A172 (cell line): ENCODE measurements around the gene NPTN. TPM values are rescaled to one million over a fixed set of nuclear protein-coding genes. Genes with fewer than 3 reads are reported as not detected.

ENCODE experiments used
- DNase-seq: peaks from one replicate; pipeline ENCODE4 v3.0.0-alpha.2; 2015; ENCODE audit warnings: low spot score
- total RNA-seq: library from RNA; depleted of rRNA; stranded (reverse); fragments of >200 nt; shearing (Covaris generic); gene quantifications from 2 replicates; pipeline ENCODE4 v1.2.3, GENCODE V29; 2014; rRNA removed

Gene NPTN
- total RNA-seq, 1 experiment from 2014 or later, result 77.2 TPM

GRCh38 chr15:73518876-73519733 is 114.1 kb downstream of the NPTN start:
- DNase-seq, result no peak

DNA sequence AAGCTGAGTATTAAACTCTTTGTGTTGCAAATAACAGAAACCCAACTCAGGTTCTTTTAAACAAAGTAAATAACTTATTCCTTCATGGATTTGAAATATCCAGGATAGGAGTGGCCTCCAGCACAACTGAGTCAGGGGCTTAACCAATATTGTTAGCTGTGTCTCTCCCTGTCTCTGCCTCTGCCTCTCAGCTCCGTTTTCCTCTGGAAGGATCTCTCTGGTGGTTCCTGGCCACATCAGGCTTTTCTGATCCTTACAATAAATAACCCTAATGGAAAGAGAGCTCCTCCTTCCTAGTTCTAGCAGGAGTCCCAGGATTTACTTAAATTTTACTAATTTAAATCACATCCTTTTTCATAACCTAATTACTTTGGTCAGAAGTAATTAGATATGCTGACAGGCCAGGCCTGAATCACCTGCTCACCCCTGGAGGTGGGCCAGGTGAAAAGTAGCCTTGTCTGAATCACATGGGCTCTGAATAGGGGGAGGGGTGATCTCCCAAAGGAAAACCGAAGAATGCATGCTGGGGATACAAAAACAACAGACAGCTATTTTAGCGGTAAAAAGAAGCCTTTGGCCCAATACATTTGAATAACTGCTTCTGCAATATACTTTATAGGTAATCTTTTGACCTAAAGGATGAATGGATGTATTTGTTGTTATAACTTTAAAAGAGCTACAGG is 114.9 kb downstream of the NPTN start:
- DNase-seq, result no peak

GRCh38 chr15:73517566-73517965 is 115.6 kb downstream of the NPTN start:
- DNase-seq, result no peak

DNA sequence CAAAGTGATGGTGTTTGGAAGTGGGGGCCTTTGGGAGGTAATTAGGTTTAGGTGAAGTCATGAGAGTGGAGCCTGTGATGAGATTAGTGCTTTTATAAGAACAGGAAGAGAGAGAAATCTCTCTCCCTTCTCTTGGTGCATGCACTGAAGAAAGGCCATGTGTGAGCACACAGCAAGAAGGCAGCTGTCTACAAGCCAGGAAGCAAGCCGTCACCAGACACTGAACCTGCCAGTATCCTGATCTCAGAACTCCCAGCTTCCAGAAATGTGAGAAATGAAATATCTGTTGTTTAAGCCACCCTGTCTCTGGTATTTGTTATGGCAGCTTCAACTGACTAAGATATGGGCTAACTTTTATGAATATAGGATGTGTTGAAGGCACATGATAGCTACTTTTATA is 117.7 kb downstream of the NPTN start:
- DNase-seq, result no peak

Other genes with a start within 250 kb of the NPTN start
- not detected in 2 replicates for gene REC114, start 190.2 kb downstream of the NPTN start, total RNA-seq
- 121 and 158 TPM in 2 replicates for gene CD276, start 51.0 kb upstream of the NPTN start, total RNA-seq
- gene INSYN1, start 120.0 kb upstream of the NPTN start, total RNA-seq, result 1.0 and 1.5 TPM in 2 replicates
- gene TBC1D21, start 240.2 kb upstream of the NPTN start, total RNA-seq, result not detected in 2 replicates